HL-60 (cell line): Measurements from ENCODE around the gene KIAA1210.

Experiments
- DNase-seq, 2 experiments: peaks; one replicate each; pipeline ENCODE4 v3.0.0-alpha.2; 2010 to 2020; ENCODE audit warnings: low read depth in 1 of 2, low spot score in 1 of 2
- H3K27ac ChIP-seq: fragments of 250-450 bp; sonication (Bioruptor Pico); replicated peaks from 2 replicates; pipeline ENCODE4 v1.5.1; 2020; ENCODE audit warnings: mild to moderate bottlenecking, moderate library complexity
- H3K27me3 ChIP-seq: fragments of 250-450 bp; sonication (Bioruptor Pico); 2 replicates; pipeline ENCODE4 v1.5.1; 2021; ENCODE audit warnings: mild to moderate bottlenecking, moderate library complexity; ENCODE audit not compliant: insufficient read depth, poor library complexity, severe bottlenecking
- H3K4me3 ChIP-seq: replicated peaks from 2 replicates; pipeline ENCODE4 v1.5.1; 2011; ENCODE audit warnings: mild to moderate bottlenecking, control low read depth, low read length; ENCODE audit not compliant: insufficient read depth
- CTCF ChIP-seq: IDR thresholded peaks from one replicate; pipeline ENCODE4 v1.5.1; 2011; ENCODE audit warnings: low read length, control low read depth, inconsistent platforms; ENCODE audit not compliant: insufficient read depth
- GABPA ChIP-seq: IDR thresholded peaks from 2 replicates; pipeline ENCODE4 v1.6.1; 2012; ENCODE audit warnings: low read depth
- POLR2AphosphoS5 ChIP-seq: IDR thresholded peaks from 2 replicates; pipeline ENCODE4 v1.6.1; 2012; ENCODE audit warnings: low read depth
- REST ChIP-seq: IDR thresholded peaks from 2 replicates; pipeline ENCODE4 v1.6.1; 2012; ENCODE audit warnings: low read depth; ENCODE audit not compliant: insufficient replicate concordance
- SPI1 ChIP-seq: IDR thresholded peaks from 2 replicates; pipeline ENCODE4 v1.6.1; 2012; ENCODE audit warnings: low read depth, mild to moderate bottlenecking, borderline replicate concordance
- long read RNA-seq: library from polyadenylated mRNA; unstranded; transcript quantifications from one replicate; pipeline ENCODE4 v2.0.0, GENCODE V29; 2020

KIAA1210 gene
- long read RNA-seq: 0 reads

- DNase-seq: no peak
- no peak within 1 kb of the TSS for H3K27ac ChIP-seq
- peaks cover 4% of the 10 kb centered on the region for H3K27me3 ChIP-seq
Observed at GRCh38 chrX:119127650-119128049, at the start of gene KIAA1210. KIAA1210 (minus strand) TSS chrX:119127812; CDS start chrX:119123642, 4,170 bp downstream.

GRCh38 chrX:119177278-119177677 is 49.7 kb upstream of the KIAA1210 start:
- no peak for DNase-seq
- Histone ChIP-seq H3K27ac (no peak overlapping the region), H3K27me3 (no peaks in the 10 kb centered on the region), H3K4me3 (no peak overlapping the region)
- TF ChIP-seq REST (no peak), POLR2AphosphoS5 (no peak), CTCF (no peak), GABPA (no peak), SPI1 (no peak)

More at GRCh38 chrX:119127650-119128049, at the start of gene KIAA1210:
- TF ChIP-seq CTCF (no peak), REST (no peak), POLR2AphosphoS5 (no peak), GABPA (no peak), SPI1 (no peak)
- H3K4me3 ChIP-seq: no peak within 1 kb of the TSS

GRCh38 chrX:119174900-119175299 is 47.3 kb upstream of the KIAA1210 start:
- TF ChIP-seq SPI1 (no peak), POLR2AphosphoS5 (no peak), REST (no peak), CTCF (no peak), GABPA (no peak)
- H3K27ac ChIP-seq: no peak overlapping the region
- no peak overlapping the region for H3K4me3 ChIP-seq
- DNase-seq: no peak
- H3K27me3 ChIP-seq: no peaks in the 10 kb centered on the region
